Measurements from ENCODE around the gene RTBDN. TPM values are rescaled to one million over a fixed set of nuclear protein-coding genes. Genes with fewer than 3 reads are reported as not detected.

Gene RTBDN
- total and polyA plus RNA-seq, 10 of the 15 experiments (the other 5 are each of a cell fraction or from before 2014, with no cell fraction given): 0.45 TPM; not detected in 9

DNA sequence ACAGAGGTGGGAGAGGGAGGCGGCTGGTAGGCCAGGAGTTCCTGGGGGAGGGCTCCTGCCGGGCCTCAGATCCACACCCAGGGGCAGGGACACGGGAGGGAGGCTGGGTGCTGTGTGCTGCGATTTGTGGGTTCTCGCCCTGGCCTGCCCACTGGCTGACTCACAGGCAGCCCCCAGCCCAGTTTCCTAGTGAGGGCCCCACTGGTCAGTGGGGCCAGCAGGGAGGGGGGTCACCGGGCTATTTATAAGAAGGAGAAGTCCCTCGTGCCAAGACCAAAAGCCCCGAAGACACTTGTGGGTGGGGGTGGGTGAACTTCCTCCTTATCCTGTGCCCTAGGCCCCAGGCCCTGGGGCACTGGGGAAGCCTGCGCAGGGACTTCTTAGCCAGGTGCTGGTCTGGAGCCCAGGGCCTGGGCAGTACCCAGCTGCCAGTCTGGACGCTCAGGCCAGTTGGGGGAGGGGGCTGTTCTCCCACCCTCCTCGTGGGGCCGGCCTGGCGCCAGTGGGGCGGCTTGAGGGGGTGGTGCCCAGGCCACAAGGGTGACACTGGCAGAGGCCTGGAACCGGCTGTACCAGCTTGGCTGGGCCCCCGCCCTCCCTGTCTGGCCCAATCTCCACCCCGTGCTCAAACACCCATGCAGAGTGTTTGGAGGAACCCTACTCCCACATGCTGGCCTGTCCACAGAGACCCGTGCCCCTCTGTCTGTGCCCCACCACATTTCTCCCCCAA, 48.1 kb downstream of the RTBDN start (continued):
- TF ChIP-seq, protein P1, sequence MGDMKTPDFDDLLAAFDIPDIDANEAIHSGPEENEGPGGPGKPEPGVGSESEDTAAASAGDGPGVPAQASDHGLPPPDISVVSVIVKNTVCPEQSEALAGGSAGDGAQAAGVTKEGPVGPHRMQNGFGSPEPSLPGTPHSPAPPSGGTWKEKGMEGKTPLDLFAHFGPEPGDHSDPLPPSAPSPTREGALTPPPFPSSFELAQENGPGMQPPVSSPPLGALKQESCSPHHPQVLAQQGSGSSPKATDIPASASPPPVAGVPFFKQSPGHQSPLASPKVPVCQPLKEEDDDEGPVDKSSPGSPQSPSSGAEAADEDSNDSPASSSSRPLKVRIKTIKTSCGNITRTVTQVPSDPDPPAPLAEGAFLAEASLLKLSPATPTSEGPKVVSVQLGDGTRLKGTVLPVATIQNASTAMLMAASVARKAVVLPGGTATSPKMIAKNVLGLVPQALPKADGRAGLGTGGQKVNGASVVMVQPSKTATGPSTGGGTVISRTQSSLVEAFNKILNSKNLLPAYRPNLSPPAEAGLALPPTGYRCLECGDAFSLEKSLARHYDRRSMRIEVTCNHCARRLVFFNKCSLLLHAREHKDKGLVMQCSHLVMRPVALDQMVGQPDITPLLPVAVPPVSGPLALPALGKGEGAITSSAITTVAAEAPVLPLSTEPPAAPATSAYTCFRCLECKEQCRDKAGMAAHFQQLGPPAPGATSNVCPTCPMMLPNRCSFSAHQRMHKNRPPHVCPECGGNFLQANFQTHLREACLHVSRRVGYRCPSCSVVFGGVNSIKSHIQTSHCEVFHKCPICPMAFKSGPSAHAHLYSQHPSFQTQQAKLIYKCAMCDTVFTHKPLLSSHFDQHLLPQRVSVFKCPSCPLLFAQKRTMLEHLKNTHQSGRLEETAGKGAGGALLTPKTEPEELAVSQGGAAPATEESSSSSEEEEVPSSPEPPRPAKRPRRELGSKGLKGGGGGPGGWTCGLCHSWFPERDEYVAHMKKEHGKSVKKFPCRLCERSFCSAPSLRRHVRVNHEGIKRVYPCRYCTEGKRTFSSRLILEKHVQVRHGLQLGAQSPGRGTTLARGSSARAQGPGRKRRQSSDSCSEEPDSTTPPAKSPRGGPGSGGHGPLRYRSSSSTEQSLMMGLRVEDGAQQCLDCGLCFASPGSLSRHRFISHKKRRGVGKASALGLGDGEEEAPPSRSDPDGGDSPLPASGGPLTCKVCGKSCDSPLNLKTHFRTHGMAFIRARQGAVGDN (IDR thresholded peaks at IDR 0.05): peak; percentile 90
- TF ChIP-seq, protein P2, sequence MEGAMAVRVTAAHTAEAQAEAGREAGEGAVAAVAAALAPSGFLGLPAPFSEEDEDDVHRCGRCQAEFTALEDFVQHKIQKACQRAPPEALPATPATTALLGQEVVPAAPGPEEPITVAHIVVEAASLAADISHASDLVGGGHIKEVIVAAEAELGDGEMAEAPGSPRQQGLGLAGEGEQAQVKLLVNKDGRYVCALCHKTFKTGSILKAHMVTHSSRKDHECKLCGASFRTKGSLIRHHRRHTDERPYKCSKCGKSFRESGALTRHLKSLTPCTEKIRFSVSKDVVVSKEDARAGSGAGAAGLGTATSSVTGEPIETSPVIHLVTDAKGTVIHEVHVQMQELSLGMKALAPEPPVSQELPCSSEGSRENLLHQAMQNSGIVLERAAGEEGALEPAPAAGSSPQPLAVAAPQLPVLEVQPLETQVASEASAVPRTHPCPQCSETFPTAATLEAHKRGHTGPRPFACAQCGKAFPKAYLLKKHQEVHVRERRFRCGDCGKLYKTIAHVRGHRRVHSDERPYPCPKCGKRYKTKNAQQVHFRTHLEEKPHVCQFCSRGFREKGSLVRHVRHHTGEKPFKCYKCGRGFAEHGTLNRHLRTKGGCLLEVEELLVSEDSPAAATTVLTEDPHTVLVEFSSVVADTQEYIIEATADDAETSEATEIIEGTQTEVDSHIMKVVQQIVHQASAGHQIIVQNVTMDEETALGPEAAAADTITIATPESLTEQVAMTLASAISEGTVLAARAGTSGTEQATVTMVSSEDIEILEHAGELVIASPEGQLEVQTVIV (IDR thresholded peaks at IDR 0.05; ENCODE audit: borderline replicate concordance, partially characterized antibody): no peak
- TF ChIP-seq TCF12 (IDR thresholded peaks at IDR 0.05; ENCODE audit: low read depth, low read length) (0 out of 2 replicates have a peak, but pooled peaks have one; percentile 8), RBBP5 (conservative IDR thresholded peaks at IDR 0.05) (no peak), CREM (IDR thresholded peaks at IDR 0.05; ENCODE audit: low read depth) (no peak)
- TF ChIP-seq, protein P3, sequence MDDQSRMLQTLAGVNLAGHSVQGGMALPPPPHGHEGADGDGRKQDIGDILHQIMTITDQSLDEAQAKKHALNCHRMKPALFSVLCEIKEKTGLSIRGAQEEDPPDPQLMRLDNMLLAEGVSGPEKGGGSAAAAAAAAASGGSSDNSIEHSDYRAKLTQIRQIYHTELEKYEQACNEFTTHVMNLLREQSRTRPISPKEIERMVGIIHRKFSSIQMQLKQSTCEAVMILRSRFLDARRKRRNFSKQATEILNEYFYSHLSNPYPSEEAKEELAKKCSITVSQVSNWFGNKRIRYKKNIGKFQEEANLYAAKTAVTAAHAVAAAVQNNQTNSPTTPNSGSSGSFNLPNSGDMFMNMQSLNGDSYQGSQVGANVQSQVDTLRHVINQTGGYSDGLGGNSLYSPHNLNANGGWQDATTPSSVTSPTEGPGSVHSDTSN (IDR thresholded peaks at IDR 0.05; ENCODE audit: insufficient replicate concordance, low read depth, low read length): no peak
